Esophagus muscularis mucosa (tissue), 4 donors: Measurements from ENCODE around the gene TSSK2. TPM values are rescaled to one million over a fixed set of nuclear protein-coding genes. Genes with fewer than 3 reads are reported as not detected.
A peak's percentile ranks its signal among the peaks of the same experiment; 100 is the strongest.

Source experiments
- DNase-seq: peaks from one replicate; pipeline ENCODE4 v3.0.0-alpha.2; 2017; ENCODE audit errors: extremely low spot score
- H3K27ac ChIP-seq, 4 donors: fragments of 200-600 bp; sonication (generic); replicated peaks in 1 of 4; 1 replicate in 3 of 4; 2 replicates in 1 of 4; pipeline ENCODE4 v1.5.1; 2016 to 2019; ENCODE audit warnings: mild to moderate bottlenecking in 1 of 4
- H3K27me3 ChIP-seq, 4 donors: fragments of 200-600 bp; sonication (generic); one replicate each; pipeline versions ENCODE4 v1.5.1 to v1.6.0; 2016 to 2019
- H3K36me3 ChIP-seq, 4 donors: fragments of 200-600 bp; sonication (generic); one replicate each; pipeline ENCODE4 v1.5.1; 2016 to 2019
- H3K4me1 ChIP-seq, 4 donors: fragments of 200-600 bp; sonication (generic); one replicate each; pipeline ENCODE4 v1.5.1; 2016 to 2019
- H3K4me3 ChIP-seq, 4 donors: fragments of 200-600 bp; sonication (generic); 1 replicate in 2 of 4; 2 replicates in 2 of 4; pipeline ENCODE4 v1.5.1; 2016 to 2019; ENCODE audit warnings: mild to moderate bottlenecking in 4 of 4, moderate library complexity in 1 of 4
- H3K9me3 ChIP-seq, 4 donors: fragments of 200-600 bp; sonication (generic); 1 replicate in 3 of 4; 2 replicates in 1 of 4; pipeline ENCODE4 v1.5.1; 2016 to 2019
- EP300 ChIP-seq: sonication (generic); formaldehyde crosslinking; IDR thresholded peaks from one replicate; pipeline ENCODE4 v1.6.1; 2017; ENCODE audit warnings: antibody characterized with exemption
- POLR2A ChIP-seq: fragments of 450-650 bp; IDR thresholded peaks from one replicate; pipeline ENCODE4 v1.6.1; 2017; ENCODE audit warnings: antibody characterized with exemption, moderate library complexity, mild to moderate bottlenecking, low read depth
- POLR2AphosphoS5 ChIP-seq, 2 donors: sonication (generic); formaldehyde crosslinking; IDR thresholded peaks; one replicate each; pipeline ENCODE4 v1.6.1; 2017; ENCODE audit warnings: antibody characterized with exemption in 2 of 2
- WGBS: methylation state at CpG from one replicate; pipeline ENCODE4 v1.1.5; 2018; 5-methylcytosine and 5-hydroxymethylcytosine counted together
- intact Hi-C: fragments of 100-400 bp; cut with DNase I; formaldehyde crosslinking; loops from one replicate; pipeline ENCODE4 v1.15.1; 2023
- total RNA-seq, 4 donors: library from RNA; depleted of rRNA; stranded (reverse); fragments of >200 nt; gene quantifications; one replicate each; pipeline versions ENCODE4 v1.1.0 to v1.2.1, GENCODE V29; 2016
- TF ChIP-seq, protein P1 (sequence below), 3 experiments: fragments of 200-600 bp in 2 of 3; fragments of 450-650 bp in 1 of 3; sonication (generic) in 2 of 3; IDR thresholded peaks; one replicate each; pipeline ENCODE4 v1.5.1; 2017 to 2019; ENCODE audit warnings: antibody characterized with exemption in 3 of 3, mild to moderate bottlenecking in 2 of 3, moderate library complexity in 1 of 3

TSSK2 gene
- total RNA-seq, 4 donors from 2014 or later, result not detected

DNA sequence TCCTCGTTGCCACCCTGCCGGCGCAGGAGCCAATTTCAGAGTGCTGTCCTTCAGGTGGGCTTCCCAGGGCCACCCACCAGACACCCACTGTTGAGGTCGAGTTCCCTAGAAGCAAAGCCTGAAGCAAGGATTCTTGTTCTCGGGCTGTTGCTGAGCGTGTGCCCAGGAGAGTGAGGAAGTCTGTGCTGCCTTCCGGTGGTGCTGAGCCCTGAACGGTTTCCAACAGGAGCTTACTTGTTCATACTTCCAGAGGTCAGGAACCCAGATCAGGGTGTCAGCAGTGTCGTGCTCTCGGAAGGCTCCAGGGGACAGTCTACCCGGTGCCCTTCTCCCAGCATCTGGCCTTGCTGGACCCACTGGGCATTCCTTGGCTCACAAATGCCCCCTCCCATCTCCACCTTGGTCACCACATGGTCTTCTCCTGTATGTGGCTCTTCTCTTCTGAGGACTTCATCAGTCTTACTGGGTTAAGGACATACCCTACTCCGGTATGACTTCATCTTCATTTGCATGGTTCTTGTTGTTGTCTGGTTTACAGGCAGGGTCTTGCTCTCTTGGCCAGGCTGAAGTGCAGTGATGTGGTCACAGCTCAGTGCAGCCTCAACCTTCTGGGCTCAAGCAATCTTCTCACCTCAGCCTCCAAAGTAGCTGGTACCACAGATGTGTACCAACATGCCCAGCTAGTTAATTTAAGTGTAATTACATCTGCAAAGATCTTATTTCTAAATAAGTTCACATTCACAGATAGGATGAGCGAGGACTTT lies 36.2 kb downstream of the TSSK2 start:
- no peaks in the 10 kb centered on the region for H3K9me3 ChIP-seq
- H3K4me3 ChIP-seq, result no peak overlapping the region
- peaks cover 27 to 29% (median 28%) of the 10 kb centered on the region in 4 donors for H3K4me1 ChIP-seq
- WGBS, result 76% methylated on average over 9 of the region's 13 CpGs
- peaks cover 0 to 74% (median 15%) of the 10 kb centered on the region in 4 donors for H3K27me3 ChIP-seq
- intact Hi-C loops, result no loop called here
- DNase-seq, result no peak
- no peak overlapping the region for H3K27ac ChIP-seq
- TF ChIP-seq EP300 (no peak), POLR2AphosphoS5 (IDR thresholded peaks at IDR 0.05) (no peak), POLR2A (no peak)
- TF ChIP-seq, protein P1, sequence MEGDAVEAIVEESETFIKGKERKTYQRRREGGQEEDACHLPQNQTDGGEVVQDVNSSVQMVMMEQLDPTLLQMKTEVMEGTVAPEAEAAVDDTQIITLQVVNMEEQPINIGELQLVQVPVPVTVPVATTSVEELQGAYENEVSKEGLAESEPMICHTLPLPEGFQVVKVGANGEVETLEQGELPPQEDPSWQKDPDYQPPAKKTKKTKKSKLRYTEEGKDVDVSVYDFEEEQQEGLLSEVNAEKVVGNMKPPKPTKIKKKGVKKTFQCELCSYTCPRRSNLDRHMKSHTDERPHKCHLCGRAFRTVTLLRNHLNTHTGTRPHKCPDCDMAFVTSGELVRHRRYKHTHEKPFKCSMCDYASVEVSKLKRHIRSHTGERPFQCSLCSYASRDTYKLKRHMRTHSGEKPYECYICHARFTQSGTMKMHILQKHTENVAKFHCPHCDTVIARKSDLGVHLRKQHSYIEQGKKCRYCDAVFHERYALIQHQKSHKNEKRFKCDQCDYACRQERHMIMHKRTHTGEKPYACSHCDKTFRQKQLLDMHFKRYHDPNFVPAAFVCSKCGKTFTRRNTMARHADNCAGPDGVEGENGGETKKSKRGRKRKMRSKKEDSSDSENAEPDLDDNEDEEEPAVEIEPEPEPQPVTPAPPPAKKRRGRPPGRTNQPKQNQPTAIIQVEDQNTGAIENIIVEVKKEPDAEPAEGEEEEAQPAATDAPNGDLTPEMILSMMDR (IDR thresholded peaks at IDR 0.05), result no peak
- H3K36me3 ChIP-seq, result no peaks in the 10 kb centered on the region

DNA sequence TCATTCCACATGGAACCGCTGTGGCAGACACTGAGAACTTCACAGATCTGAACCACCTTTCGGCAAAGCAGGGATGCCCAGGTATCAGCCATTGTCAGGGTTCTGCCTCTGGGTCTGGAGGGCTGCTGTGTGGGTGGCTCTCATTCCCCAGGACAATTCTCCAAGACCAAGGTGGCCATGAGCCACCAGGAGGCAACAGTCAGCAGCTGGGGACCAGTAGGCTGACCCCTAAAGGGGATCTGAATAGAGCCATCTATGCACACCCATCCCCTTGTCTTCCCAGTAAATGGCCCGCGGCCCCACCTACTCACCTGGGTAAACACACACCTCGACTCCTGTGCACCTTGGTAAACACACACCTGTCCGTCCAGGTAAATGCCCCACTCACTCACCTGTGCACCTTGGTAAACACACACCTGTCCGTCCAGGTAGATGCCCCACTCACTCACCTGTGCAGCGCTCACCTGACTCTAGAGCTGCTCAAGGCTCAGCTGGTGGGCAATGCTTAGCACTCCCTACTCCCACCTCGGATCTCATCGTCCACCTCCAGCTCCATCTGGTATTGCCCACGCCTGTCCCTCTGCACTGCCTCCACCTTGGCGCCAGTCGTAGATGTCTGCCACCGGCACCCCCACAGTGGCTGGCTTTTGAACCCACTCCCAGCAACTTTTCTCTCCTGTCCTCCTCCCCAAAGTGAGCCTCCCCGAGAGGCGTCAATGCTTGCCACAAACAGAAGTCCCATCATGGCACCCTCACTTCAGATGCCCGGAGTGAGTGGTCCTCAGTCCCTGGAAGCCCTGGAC lies 37.2 kb downstream of the TSSK2 start:
- intact Hi-C loops, result no loop called here
- Histone ChIP-seq H3K36me3 (no peaks in the 10 kb centered on the region), H3K27me3 (peaks cover 0 to 66% (median 15%) of the 10 kb centered on the region in 4 donors), H3K9me3 (no peaks in the 10 kb centered on the region), H3K27ac (no peak overlapping the region), H3K4me1 (peaks cover 37 to 39% (median 38%) of the 10 kb centered on the region in 4 donors), H3K4me3 (no peak overlapping the region)
- 70% methylated on average over 15 of the region's 17 CpGs for WGBS
- no peak for DNase-seq
- no peak for TF ChIP-seq EP300

DNA sequence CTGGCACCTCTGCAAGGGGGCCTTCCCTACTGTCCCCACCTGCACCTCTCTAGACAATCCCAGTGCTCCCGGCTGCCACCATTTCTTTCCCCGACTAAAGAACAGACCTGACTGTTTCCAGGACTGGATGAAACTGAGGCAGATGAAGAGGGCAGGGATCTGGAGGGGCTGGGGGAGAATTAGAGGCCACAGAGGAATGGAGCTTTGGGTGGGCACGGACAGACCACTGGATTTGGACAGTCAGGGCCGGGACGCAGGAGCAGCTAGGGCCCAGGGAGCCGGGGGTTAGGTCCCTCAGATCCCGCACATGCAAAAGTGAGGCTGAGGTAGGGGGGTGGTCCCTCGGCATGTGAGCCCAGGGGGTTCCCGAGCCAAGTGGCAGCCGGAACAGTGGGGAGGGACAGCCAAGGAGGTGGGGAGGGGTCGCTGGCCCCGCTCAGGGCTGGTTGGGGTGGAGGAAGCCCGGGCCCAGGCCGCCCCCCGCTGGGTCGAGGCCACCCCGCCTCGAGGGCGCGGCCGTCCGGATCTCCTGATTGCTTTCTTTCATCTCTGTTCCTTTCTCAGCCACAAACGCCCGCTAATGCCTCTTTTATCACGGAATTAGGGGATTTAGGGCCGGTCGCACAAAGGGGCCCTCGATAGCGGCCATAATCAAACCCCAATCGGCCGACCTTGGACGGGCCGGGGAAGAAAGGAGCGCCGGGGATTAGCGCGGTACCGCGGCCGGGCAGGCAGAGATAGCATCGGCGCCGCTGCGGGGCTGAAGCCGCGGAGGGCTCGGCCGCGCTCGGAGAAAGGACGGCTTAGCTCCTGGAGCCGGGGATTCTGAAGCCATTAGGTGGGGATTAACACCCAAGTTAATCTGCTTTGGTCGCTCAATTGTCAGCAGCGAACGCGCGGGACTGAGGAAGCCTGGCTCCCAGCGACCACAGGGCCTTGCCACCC lies 38.2 kb downstream of the TSSK2 start:
- Histone ChIP-seq H3K4me3 (peak overlapping the region; percentile 33 to 50 (median 41)), H3K4me1 (peaks cover 47 to 49% (median 48%) of the 10 kb centered on the region in 4 donors), H3K36me3 (no peaks in the 10 kb centered on the region), H3K27ac (no peak overlapping the region), H3K9me3 (no peaks in the 10 kb centered on the region), H3K27me3 (peaks cover 0 to 56% (median 15%) of the 10 kb centered on the region in 4 donors)
- 23% methylated on average over 10 of the region's 58 CpGs for WGBS
- DNase-seq, result no peak
- TF ChIP-seq EP300, result no peak
- TF ChIP-seq POLR2A, result no peak
- TF ChIP-seq, protein P1 (IDR thresholded peaks at IDR 0.05), result no peak
- TF ChIP-seq POLR2AphosphoS5 (IDR thresholded peaks at IDR 0.05), result no peak
- intact Hi-C loops, result no loop called here

DNA sequence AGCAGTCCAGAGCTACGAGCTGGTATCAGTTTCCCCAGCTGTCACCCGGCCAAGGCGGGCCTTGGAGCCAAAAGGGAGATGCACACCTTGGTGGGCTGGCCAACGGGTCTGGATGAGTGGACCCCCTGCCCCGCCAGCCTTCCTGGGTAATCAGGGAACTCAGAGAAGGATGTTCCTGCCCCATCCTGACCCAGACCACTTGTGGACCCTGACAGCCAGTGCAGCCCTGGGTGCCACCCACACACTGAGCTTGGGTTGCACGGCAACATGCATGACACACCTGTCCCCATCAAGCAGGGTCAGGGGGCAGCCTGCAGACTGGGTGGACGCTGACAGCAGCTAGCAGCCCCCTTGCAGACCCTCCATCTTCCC lies 38.8 kb downstream of the TSSK2 start:
- peaks cover 53 to 56% (median 54%) of the 10 kb centered on the region in 4 donors for H3K4me1 ChIP-seq

More for the DNA sequence above, 38.8 kb downstream of the TSSK2 start:
- Histone ChIP-seq H3K4me3 (peak overlapping the region; percentile 33 to 50 (median 41)), H3K27ac (peak overlapping the region in 1 of 4 donors; percentile 84), H3K36me3 (no peaks in the 10 kb centered on the region), H3K27me3 (peaks cover 0 to 49% (median 15%) of the 10 kb centered on the region in 4 donors), H3K9me3 (no peaks in the 10 kb centered on the region)
- intact Hi-C loops, result no loop called here
- TF ChIP-seq EP300 (no peak), POLR2AphosphoS5 (IDR thresholded peaks at IDR 0.05) (no peak), POLR2A (no peak)
- TF ChIP-seq, protein P1 (IDR thresholded peaks at IDR 0.05), result no peak
- WGBS, result no CpG with 5 or more reads among the region's 7 CpGs
- DNase-seq, result no peak
